A549 (cell line): ENCODE data around the gene NPLOC4.

Experiments used
- CTCF ChIP-seq: fragments of >200 bp; sonication (Bioruptor Twin); formaldehyde crosslinking; IDR thresholded peaks from 3 replicates; pipeline ENCODE4 v1.5.1; 2016
- FOSL2 ChIP-seq, 2 experiments: fragments of 450-650 bp in 1 of 2; fragments of >200 bp in 1 of 2; sonication (Bioruptor Twin) in 1 of 2; formaldehyde crosslinking; IDR thresholded peaks; 2 replicates each; pipeline versions ENCODE4 v1.5.0 to v1.6.1; 2016 to 2020; ENCODE audit warnings: mild to moderate bottlenecking in 1 of 2, moderate library complexity in 1 of 2

GRCh38 chr17:81601525-81602120, 35.3 kb downstream of the NPLOC4 start:
- TF ChIP-seq CTCF (peak; percentile 95), FOSL2 (IDR thresholded peaks at IDR 0.05) (no peak), FOSL2 (CRISPR knock-in tag; IDR thresholded peaks at IDR 0.05) (no peak)
